HG03196 (cell line): ENCODE measurements around the gene TMEM187.
A peak's percentile ranks its signal among the peaks of the same experiment; 100 is the strongest.
"Not testable (repeated sequence)": the region's sequence is repeated elsewhere in the genome, so short reads cannot be mapped to it uniquely, and the experiment has no call there.

Source experiments
- ATAC-seq: cut with Tn5 transposase; IDR thresholded peaks from one replicate; pipeline ENCODE4 v1.9.1; 2021; ENCODE audit not compliant: unreplicated experiment

The TMEM187 gene

DNA sequence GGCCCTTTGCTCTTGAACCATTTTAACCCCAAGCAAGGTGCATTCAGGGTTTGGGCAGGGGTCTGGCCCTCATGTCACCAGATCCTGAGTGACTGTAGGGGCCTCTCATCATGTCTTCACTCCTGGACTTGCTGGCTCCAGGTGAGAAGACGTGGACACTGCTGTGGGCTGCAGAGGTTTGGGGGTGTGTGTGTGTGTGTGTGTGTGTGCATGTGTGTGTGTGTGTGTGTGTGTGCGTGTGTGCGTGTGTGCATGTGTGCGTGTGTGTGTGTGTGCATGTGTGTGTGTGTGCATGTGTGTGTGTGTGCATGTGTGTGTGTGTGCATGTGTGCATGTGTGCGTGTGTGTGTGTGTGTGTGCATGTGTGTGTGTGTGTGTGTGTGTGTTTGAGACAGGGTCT lies 21.8 kb downstream of the TMEM187 start:
- ATAC-seq = not testable (repeated sequence)

DNA sequence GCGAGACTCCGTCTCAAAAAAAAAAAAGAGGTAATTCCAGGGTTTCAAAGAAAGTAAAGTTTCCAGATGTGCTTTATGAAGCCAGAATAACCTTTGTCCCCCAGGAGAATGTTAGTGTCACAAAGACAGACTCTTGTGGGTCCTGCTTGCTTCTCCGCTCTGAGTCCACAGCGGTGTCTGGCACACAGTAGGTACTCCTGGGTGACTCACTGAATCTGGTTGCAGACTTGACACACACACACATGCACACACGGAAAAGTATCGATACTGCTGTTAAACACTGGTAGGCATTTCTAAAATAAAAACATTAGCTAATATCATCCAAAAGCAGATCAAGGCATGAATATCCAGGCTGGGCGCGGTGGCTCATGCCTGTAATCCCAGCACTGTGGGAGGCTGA lies 22.9 kb downstream of the TMEM187 start:
- no peak for ATAC-seq

DNA sequence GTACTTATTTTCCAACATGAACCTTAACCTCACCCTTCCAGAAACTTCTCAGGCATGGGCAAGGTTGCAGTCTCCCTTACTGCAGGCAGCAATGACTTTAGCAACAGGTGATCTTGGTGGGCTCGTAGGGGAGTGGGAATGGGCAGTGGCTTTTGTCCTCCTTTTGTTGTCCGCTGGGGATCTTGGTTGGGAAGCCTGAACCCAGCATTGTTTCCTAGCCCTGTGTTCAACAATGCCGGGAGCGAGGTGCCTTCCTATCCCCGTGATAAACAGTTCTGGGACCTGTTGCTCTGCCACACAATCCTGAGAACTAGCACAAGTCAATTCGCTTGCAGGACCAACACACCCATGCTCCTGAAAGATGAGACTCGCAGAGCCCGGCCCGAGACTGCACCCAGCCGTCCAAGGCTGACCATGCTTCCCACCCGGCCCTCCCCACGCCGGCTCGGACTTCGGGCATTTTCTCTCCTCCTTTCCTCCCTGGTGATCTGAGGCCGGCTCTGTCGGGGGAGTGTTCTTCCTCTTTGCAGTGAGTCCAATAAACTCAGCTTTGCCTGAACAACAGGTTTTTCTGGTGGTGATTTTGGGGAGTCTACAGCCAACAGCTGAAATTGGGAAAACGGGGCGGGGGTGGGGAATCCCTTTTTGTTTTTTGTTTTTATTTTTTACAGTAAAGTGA lies 26.9 kb downstream of the TMEM187 start:
- no peak for ATAC-seq

DNA sequence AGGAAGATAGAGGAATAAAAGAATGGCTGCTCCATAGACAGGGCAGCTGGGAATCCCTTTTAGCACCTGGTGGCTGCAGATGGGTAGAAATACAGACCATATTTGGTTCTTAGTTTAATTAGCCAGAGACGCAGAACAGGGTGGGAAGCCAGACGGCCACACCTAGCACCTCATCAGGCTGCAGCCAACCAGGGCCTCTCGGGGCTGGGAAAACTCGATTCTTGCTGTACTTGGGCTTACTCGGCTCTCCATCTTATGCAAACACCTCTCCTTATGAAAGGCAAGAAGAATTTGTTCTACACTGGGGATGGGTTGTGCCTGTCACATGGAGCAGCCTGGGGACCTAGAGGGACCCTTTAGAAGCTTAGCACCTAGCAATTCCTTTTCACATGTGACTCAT lies 27.5 kb downstream of the TMEM187 start:
- no peak for ATAC-seq

DNA sequence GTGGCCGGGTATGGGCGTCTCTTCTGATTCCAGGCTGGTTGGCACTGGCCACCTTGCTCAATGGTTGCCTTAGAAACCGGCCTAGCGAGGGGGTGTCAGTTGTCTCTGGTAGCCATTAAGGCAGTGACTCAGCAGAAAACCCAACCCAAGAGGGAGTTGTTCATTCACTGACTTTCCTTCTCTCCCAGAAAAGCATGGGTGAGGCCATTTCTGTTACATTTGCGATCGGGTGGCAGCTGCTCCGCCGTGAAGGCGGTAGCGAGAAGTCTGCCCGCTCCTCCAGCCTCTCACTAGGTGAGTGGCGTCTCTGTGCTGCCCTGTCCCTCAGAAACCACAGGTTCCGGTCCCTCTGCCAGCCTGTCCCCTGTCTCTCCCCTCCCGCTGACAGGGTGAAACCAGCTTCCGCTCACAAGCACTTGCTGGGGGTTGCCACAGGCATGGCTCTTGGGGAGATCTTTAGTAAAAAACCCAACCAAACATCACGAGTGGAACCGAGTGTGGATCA lies 29.7 kb downstream of the TMEM187 start:
- ATAC-seq = peak; percentile 65

DNA sequence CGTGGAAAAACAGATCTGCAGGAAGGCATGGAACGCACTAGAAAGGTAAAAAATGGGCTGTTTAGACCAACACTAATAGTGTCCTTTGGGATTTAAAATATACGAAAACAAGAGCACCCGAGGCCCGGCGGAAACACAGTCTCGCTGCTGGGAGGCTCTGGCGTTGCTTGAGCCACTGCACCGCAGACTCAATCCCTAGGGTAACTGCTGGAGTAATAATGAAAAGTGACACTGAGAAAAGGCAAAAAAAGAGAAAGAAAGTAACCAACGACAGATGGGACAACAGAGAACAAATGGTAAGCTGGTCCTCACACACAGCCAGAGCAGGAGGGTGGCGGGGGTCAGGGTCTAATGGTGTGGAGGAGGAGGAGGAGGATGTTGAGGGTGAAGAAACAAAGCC lies 31.8 kb downstream of the TMEM187 start:
- no peak for ATAC-seq

DNA sequence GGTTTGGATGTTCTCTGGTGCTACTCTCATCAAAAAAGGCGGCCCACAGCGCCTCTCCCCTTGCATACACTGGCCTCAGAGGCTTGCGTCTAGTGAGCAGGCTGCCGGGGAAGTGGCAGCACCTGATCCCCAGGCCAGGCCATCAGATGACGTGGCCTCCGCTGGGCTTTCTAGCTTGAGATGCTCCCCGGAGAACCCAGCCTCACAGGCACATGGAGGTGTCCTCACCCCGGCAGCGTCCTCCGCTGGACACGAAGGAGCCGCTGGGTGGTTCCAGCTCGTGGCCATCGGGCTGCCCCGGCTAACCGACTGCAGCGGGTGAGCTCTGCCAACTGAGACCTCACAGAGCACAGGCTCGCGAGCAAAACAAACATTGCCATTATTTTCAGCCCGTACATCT lies 34.4 kb downstream of the TMEM187 start:
- ATAC-seq = no peak

DNA sequence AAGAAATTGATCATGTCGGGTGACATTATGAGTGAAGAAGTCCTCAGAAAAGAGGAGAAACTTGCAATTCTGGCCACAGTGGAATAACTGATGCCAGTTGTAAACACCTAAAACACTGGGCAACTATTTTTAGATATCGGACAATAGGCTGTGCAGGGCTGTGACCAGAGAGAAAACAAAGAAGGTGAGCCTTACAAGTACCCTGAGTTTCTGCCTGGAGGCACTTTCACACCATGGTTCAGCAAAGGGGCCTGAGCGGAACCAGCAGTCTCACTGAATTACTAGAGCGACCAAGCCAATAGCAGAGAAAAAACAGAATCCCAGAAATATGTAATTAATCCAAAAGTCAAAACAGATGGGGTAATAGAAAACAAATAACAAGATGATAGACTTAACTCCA lies 36.0 kb downstream of the TMEM187 start:
- no peak for ATAC-seq

DNA sequence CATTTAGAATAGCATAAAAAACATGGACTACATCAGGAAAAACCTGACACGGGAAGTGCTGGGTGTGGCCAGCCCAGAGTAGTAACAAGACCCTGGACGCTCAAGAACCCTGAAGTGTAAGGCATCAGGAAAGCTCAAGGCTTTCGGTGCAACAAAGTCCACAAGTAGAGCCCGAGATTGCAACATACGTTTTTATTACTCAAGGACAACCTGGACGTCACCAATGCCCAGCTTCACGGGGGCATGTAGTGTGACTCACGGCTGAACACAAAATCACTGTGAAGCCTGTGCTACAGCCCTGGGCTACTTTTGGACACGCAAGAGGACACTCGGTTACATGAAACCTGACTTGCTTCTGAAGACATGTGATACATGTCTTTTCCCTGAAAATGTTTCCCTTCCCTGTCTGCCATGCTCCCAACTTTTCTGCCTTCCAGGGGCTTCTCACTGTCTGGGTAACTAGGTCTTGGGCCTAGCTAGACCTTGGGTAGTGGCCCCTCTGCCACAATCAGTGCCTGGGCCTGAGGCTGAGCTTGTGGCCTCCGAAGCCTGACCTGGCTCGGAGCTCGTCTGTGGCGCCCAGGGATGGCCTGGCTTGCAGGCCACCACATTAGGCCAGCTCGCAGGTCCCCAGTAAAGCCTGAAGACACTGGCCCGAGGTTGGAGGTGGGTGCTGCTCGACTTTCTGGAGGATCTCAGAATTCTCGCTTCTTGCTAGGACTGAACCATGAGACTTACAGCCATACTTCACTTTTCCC lies 38.0 kb downstream of the TMEM187 start:
- ATAC-seq = no peak

DNA sequence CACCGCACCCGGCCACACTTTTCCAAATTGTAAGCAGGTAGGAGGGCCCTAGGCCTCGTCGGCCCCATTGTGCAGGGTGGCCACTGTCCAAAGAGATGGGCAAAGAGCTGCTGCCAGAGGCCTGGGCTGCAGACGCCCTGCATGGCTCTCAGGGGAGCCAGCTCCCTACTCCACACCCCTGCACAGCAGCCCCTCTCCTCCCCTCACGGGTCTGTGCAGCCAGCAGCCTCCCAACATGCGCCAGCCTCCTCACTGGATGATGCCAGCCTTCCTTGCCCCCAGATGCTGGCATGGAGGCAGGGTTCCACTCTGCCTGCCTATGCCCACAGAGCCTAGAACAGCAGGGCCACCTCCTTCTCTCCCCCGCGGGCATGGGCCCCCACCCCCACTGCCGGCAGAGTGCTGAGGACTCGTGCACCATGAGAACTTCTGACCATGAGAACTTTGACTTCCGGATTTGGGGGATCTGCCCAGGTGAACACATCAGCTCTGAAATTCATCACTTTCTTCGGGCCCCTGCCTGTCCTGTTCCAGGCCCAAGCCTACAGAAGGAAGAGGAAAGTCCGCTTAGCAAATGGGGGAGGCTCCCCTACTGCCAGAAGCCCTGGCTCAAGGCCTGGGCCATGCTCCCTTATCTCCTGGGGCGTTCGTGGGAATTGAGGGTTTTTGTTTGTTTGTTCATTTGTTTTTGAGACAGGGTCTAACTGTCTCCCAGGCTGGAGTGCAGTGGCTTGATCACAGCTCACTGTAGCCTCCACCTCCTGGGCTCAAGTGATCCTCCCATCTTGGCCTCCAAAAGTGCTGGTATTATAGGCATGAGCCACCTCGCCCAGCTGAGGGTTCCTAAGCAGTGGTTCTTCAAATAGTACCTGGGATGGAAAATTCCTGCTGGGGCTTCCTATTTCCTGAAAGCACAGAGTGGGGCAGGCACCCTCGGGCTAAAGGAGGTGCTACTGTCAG lies 39.1 kb downstream of the TMEM187 start:
- ATAC-seq = no peak

DNA sequence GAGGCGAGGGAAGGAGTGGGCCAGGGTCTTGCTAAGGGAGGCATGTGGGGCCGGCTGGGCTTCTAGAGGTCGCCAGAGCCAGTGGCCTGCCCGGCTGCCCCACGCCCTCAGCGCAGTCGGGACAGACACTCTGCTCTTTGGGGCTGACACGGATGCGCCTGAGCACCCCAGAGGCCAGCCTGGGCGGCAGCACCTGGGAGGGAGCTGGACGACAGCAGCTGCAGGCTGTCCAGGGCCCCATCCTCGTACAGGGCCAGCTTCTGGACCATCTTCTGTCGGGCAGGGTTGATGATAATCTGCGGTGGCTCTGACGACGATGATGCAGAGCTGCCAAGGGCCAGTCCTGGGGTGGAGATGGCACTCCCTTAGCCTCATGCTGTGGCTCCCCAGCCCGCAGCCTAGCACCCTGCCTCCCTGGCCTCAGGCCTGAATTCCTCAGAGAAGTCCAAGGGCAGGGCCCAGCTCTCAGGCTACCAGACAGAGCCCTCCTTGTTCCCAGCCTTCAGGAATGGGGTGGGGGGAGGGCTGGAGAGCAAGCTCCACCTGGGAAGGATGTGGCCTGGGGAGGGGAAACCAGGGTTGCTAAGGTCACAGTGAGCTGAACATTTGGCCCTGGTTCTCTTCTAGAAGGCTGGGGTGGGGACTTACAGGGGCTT lies 39.9 kb downstream of the TMEM187 start:
- ATAC-seq = no peak

DNA sequence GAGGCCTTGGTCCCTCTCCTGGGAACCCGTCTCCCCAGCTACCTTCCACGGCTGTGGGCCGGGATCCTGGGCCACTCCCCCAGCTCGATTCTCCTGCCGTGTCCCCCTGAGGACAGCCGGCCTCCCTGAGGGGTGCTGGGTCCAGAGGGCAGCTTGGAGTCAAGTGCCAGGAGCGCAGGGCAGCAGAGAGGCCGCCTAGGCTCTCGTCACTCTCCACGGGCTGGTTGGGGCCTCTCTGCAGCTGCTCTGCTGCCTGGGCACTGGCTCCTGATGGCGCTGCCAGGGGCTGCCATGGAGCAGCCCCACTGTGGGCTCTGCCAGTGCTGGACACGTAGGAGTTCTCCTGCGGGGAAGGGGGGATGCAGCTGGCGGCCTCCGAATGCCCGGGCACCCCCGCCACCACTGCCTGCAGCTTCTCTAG lies 40.5 kb downstream of the TMEM187 start:
- ATAC-seq = no peak

DNA sequence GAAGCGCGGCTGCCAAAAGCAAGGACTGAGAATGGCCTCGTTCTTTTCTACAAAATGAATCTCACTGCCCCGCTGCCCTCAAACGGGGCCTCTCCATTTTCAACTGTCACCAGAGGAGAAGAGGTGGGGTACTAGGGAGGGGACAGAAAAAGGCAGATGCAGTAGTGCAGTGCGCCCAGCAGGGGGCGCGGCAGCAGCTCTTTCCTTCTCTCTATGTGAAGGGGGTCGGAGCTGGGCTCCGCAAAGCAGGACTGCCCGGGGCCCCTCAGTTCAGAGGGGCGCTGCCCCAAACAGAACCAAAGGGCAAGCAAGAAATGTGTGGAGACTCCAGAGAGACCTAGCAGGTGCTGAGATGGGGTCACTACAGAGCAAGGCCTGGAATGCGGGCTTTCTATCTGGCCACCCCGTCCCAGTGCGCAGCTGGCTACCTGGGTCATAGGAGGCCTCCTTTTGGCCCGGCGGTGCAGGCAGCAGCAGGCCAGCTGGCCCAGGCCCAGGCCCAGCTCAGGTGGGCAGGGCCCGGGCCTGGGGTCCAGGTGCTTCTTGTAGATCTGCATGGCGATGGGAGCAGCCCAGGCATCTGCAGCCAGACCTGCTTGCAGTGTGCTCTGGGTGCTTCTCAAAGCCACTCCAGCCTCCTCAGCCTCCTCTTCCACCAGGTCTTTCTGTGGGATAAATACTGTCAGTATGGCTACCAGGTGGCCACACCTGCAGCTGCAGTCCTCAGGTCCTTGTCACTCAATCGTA lies 41.2 kb downstream of the TMEM187 start:
- ATAC-seq = no peak

DNA sequence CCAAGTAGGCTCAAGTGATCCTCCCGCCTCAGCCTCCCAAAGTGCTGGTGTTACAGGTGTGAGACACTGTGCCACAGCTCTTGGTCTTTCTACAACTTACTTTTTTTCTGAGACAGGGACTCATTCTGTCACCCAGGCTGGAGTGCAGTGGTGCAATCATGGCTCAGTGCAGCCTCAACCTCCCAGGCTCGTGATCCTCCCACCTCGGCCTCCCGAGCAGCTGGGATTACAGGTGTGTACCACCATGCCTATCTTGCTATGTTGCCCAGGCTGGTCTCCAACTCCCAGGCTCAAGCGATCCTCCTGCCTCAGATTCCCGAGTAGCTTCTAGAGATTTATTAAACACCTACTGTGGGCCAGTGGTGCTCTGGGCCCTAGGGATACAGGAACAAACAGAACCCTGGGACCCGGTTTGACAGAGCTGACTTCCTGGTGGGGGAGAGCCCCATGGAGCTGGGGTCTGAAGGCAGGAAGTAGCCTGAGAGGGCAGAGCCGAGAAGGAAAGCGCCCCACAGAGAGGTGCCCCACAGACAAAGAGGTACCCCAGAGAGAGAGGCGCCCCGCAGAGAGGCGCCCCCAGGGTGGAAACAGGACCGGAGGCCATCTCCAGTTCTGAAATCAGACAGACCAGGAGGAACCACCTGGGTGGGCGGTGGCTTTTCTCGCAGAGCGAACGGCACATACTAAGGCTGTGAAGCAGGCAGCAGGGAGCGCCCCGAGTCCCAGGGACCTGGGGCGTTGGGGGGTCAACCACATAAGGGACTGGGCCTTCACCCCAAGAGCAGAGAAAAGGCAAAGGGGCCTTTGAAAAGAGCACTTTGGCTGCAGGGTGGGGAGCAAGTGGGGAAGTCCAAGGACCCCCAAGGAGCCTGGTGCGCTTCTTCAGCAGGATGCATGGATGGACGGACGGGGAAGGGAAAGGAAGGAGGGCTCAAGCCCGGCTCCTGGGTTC lies 42.2 kb downstream of the TMEM187 start:
- no peak for ATAC-seq

DNA sequence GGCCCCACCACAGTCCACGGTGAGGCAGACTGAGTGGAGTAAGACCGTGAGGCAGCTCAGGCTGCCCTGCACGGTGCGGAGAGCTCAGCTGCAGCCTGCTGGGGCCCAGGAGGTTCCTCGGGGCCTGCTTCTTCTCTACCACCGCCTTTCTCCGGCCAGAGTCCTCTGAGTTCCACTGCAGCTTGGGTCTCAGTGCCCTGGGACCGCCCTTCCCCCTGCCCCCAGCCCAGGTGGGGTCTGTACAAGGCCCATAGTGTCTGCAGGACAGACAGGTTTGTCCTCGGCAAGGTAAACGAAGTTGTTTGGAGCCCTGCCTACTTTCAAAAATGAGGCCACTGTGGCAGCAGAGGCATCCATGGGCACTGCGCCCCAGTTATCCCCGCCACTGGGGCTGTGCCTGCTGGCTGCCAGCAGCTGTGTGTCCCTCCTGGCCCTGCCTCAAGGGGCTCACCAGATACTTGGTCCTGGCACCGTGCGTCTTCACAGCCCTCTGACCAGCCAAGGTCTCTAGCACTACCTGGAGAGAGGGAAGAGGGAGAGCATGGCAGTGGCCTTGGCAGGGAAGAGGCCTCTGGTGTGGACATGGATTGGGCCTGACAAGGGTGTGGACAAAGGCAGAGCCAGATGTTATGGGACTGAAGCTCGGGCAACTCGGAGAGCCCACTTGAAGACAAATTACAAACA lies 43.2 kb downstream of the TMEM187 start:
- no peak for ATAC-seq

DNA sequence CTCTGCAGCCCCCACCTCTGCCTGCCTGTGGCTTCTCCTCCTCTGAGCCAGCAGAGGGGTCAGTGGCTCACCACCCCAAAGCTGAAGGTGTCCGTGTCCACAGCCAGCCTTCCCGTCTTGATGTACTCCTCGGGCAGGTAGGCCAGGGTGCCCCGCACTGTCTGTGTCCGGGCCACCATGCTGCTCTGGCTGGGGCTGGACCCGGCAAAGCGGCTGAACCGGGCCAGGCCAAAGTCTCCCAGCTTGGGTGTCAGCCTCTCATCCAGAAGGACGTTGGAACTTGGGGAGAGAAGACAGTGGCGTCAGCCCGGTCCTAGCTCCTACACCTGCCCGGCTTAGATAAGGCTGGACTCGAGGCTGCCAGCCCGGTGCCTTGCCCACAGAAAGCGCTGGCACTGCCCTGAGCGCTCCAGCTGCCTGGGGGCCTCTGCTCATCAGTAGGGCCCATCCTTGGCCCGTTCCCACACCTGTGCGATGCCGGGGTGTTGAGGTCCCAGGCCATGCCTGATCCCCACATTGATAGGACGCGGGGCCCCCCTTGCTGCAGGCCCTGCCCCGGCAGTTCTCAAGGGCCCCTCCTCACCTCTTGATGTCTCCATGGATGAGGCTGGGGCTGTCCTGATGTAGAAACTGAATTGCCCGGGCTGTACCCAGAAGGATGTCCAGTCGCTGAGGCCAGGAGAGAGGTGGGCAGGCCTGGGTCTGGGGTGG lies 44.0 kb downstream of the TMEM187 start:
- no peak for ATAC-seq

DNA sequence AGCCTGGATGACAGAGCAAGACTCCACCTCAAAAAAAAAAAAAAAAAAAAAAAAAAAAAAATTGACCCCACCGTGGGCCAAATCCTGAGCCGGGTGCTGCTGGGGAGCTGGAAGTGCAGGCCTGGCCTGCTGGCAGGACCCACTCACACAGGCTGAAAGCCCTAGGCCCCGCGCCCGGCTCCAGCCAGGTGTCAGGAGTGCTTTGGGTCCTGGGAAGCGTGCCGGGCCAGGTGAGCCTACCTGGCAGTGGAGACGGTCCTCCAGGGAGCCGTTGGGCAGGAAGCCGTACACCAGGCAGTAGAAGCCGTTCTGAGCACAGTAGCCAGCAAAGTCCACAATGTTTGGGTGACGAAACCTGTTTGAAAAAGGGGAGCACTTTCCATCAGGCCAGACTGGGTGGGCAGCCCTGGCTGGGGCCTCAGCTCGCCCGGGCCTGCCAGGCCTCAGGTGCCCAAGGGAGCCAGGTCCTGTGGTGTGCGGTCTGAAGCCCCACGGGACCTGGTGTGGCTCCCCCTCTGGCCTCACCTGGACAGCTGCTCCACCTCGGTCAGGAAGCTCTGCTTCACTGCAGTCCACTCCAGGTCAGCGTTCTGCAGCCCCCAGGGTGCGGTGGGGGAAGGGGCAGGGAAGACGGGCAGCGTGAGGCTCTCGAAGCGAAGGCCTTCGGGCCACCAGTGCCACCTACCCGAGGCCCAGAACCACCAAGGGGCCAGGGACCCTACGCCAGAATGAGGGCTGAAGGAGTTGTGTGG lies 45.4 kb downstream of the TMEM187 start:
- ATAC-seq = no peak
